Measurements from ENCODE around the gene PAM. TPM values are rescaled to one million over a fixed set of nuclear protein-coding genes. Genes with fewer than 3 reads are reported as not detected.

PAM gene
- total RNA-seq, 2 donors from 2014 or later, result 76.8 to 171 TPM

DNA sequence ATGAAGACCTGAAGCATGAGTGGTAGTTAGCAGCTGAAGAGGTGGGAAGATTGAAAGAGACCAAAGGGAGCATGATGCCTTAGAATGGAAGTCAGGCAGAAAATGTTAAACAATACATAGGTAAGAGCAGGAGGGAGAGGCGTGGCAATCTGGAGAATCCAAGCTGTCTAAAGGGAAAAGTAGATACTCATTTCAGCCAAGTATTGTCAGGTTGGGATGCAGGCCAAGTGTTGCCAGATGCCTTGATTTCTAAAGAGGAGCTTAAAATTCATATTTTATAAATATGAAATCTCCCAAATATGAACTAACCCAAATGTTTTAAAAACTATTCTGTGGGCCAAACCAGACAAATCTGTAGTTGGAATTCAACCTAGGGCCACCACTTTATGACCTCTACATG is 4.2 kb downstream of the PAM start:
- H3K4me1 ChIP-seq (replicated peaks), result no peaks in the 10 kb centered on the region
- 96% methylated on average over 1 of the region's 1 CpG for WGBS
- no peaks in the 10 kb centered on the region for H3K9me3 ChIP-seq
- TF ChIP-seq POLR2A (IDR thresholded peaks at IDR 0.05) (no peak), CTCF (IDR thresholded peaks at IDR 0.05) (no peak), POLR2AphosphoS5 (IDR thresholded peaks at IDR 0.05) (no peak)
- H3K27ac ChIP-seq, result no peak overlapping the region
- DNase-seq (ENCODE audit: low spot score), result no peak
- no peaks in the 10 kb centered on the region for H3K36me3 ChIP-seq
- intact Hi-C loops (cut with DNase I), result loop anchor here (10.0 kb wide), 1 partner anchor 174 kb away; no protein-coding TSS in a partner anchor
- no peaks in the 10 kb centered on the region for H3K27me3 ChIP-seq (replicated peaks; ENCODE audit: insufficient read depth)
- no peak overlapping the region for H3K4me3 ChIP-seq

GRCh38 chr5:102759700-102760099 is 4.6 kb downstream of the PAM start:
- Histone ChIP-seq H3K27ac (no peak overlapping the region), H3K9me3 (no peaks in the 10 kb centered on the region), H3K27me3 (replicated peaks; ENCODE audit: insufficient read depth) (no peaks in the 10 kb centered on the region), H3K4me3 (no peak overlapping the region), H3K4me1 (replicated peaks) (no peaks in the 10 kb centered on the region), H3K36me3 (no peaks in the 10 kb centered on the region)
- TF ChIP-seq POLR2A (IDR thresholded peaks at IDR 0.05) (no peak), POLR2AphosphoS5 (IDR thresholded peaks at IDR 0.05) (no peak)
- intact Hi-C loops (cut with DNase I), result loop anchor here (10.0 kb wide), 1 partner anchor 175 kb away; no protein-coding TSS in a partner anchor
- WGBS, result 83% methylated on average over 2 of the region's 2 CpGs
- no peak for DNase-seq (ENCODE audit: low spot score)

- Histone ChIP-seq H3K4me1 (replicated peaks) (no peaks in the 10 kb centered on the region), H3K4me3 (no peak overlapping the region), H3K27ac (no peak overlapping the region), H3K27me3 (replicated peaks; ENCODE audit: insufficient read depth) (no peaks in the 10 kb centered on the region), H3K36me3 (no peaks in the 10 kb centered on the region), H3K9me3 (no peaks in the 10 kb centered on the region)
- 19% methylated on average over 2 of the region's 2 CpGs for WGBS
- intact Hi-C loops (cut with DNase I), result no loop called here
- no peak for DNase-seq (ENCODE audit: low spot score)
- TF ChIP-seq CTCF (IDR thresholded peaks at IDR 0.05) (no peak), POLR2AphosphoS5 (IDR thresholded peaks at IDR 0.05) (no peak), POLR2A (IDR thresholded peaks at IDR 0.05) (no peak)
Measured at GRCh38 chr5:102760815-102761214, 5.7 kb downstream of the PAM start.

DNA sequence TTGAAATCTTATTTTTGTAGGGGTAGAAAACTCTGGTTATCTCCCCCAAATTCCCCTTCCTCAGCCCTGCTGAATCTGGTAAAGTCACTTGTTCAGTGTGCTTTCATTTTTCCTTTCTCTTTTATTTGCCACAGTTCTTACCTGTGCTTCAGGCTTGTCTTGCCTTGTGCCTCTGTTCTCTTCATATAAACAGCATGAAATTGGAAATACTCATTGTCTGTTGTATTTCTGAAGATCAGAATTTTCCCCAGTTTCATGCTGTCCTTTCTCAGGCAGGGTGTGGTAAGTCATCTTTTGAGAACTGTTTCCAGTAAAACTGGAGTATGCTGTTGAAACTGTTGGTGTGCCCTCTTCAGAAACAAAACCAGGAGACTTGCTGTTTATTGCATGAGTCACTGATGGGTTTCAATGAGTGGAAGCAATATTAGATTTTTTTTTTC is 7.0 kb downstream of the PAM start:
- Histone ChIP-seq H3K4me1 (replicated peaks) (no peaks in the 10 kb centered on the region), H3K27ac (no peak overlapping the region), H3K4me3 (no peak overlapping the region), H3K36me3 (no peaks in the 10 kb centered on the region), H3K27me3 (replicated peaks; ENCODE audit: insufficient read depth) (no peaks in the 10 kb centered on the region), H3K9me3 (no peaks in the 10 kb centered on the region)
- intact Hi-C loops (cut with DNase I), result no loop called here
- TF ChIP-seq CTCF (IDR thresholded peaks at IDR 0.05), result no peak
- TF ChIP-seq POLR2A (IDR thresholded peaks at IDR 0.05), result no peak
- no peak for TF ChIP-seq POLR2AphosphoS5 (IDR thresholded peaks at IDR 0.05)
- DNase-seq (ENCODE audit: low spot score), result no peak

DNA sequence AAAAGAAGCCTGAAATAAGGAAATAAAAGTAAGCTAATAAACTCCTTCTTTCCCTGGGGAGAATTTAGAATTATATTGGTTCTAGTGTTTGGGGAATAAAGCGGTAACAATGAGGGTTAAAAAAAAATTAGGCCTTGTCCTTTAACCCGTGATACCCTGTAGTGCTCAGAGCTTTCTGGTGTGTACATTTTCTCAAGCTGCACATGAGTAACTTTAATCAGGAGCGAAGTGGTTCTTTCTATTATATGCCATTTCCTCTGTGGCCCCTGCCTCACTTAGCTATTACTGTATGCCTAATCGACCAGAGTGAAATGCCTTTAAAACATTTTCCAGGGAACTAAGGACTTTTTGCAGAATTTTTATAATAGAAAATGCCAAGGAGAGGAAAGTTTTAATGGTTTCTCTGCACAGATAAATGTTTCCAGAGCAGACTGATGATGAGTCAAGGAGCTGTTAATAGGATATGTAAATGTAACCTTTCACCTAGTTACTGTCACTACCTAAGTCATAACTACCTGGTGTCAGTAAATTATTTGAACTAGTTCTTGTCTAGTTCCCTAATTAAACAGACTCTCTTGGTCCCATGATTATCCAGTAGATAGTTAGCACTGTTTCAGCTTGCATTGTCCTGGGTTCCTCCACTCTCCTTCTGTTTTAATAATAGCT is 7.6 kb downstream of the PAM start:
- DNase-seq (ENCODE audit: low spot score), result no peak
- H3K4me3 ChIP-seq, result no peak overlapping the region
- intact Hi-C loops (cut with DNase I), result no loop called here
- H3K36me3 ChIP-seq, result no peaks in the 10 kb centered on the region
- 82% methylated on average over 4 of the region's 4 CpGs for WGBS
- peaks cover 3% of the 10 kb centered on the region for H3K4me1 ChIP-seq (replicated peaks)
- H3K9me3 ChIP-seq, result no peaks in the 10 kb centered on the region
- no peak overlapping the region for H3K27ac ChIP-seq
- no peak for TF ChIP-seq CTCF (IDR thresholded peaks at IDR 0.05)
- TF ChIP-seq POLR2AphosphoS5 (IDR thresholded peaks at IDR 0.05), result no peak
- no peak for TF ChIP-seq POLR2A (IDR thresholded peaks at IDR 0.05)
- no peaks in the 10 kb centered on the region for H3K27me3 ChIP-seq (replicated peaks; ENCODE audit: insufficient read depth)

All from prostate gland (tissue), 2 donors.